Activated naive CD8-positive, alpha-beta T cell treated with anti-CD3 and anti-CD28 coated beads, Interleukin-2, amount 10 ng/mL, durations not matched to agents 7 days and 5 days (primary cell): ENCODE measurements around the gene ARF1. TPM values are rescaled to one million over a fixed set of nuclear protein-coding genes. Genes with fewer than 3 reads are reported as not detected.

Source experiments
- ATAC-seq: fragments of 150-1000 bp; cut with Tn5 transposase; one replicate; pipeline ENCODE4 v1.10.0; 2021; ENCODE audit warnings: low read depth, moderate library complexity
- POLR2A ChIA-PET: fragments of 350-600 bp; sonication (Branson Sonifier 250); formaldehyde crosslinking; loops from one replicate; lab custom pipeline; 2021; ENCODE audit warnings: antibody characterized with exemption; lab: Charles Lee
- DNase-seq: peaks from one replicate; pipeline ENCODE4 v3.0.0; 2021
- H3K27ac Mint-ChIP-seq: one replicate; pipeline ENCODE4 v1.8.0; 2022; ENCODE audit warnings: mild to moderate bottlenecking, mixed read lengths
- H3K27me3 Mint-ChIP-seq: one replicate; pipeline ENCODE4 v1.8.0; 2022; ENCODE audit warnings: mild to moderate bottlenecking, moderate library complexity, mixed read lengths
- H3K36me3 Mint-ChIP-seq: one replicate; pipeline ENCODE4 v1.8.0; 2021; ENCODE audit warnings: mild to moderate bottlenecking, mixed read lengths
- H3K4me1 Mint-ChIP-seq: one replicate; pipeline ENCODE4 v1.8.0; 2021; ENCODE audit warnings: mixed read lengths
- H3K4me3 Mint-ChIP-seq: one replicate; pipeline ENCODE4 v1.8.0; 2022; ENCODE audit warnings: mild to moderate bottlenecking, moderate library complexity, mixed read lengths
- H3K9me3 Mint-ChIP-seq: one replicate; pipeline ENCODE4 v1.8.0; 2021; ENCODE audit warnings: mixed read lengths
- total RNA-seq, 2 experiments: library from RNA; stranded (reverse); gene quantifications; one replicate each; pipeline ENCODE4 v1.2.3, GENCODE V29; 2021

ARF1 gene
- 100 to 1,000 TPM; 266 to 284 TPM for total RNA-seq

DNA sequence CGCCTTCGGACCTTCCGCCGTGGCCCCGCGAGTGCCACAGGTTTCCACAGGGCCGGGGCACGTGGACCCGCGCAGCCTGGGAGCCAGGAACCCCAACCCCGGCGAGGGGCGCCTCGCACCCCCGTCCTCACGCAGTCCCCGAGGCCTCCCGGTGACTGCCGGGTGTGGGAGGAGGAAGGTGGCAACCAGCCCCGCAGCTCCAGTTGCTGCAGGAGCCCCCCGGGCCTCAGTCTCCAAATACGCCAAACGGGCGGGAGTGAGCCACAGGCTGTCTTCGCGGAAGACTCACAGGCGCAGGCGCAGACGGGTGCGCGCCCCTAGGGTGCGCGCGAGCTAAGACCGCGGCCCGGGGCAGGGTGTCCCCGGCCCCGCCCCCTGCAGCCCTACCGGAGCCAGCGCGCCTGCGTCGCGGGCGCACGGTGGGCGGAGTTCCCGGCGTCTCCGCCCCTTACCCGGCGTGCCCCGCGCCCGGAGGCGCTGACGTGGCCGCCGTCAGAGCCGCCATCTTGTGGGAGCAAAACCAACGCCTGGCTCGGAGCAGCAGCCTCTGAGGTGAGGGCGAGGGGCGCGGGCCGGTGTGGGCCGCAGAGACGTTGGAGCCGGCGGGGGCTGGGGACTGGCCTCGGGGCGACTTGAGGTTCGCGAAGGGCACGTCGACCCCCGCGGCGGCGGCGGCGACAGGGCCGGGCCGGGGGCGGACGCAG lies at the start of gene ARF1:
Gene ARF1 (plus strand): TSS at position 495 of the 704 bp plus-strand sequence. CDS start 14,407 bp downstream, outside the sequence.
- DNase-seq (peak; percentile 100), ATAC-seq (peak; percentile 90)
- Mint-ChIP-seq H3K27ac (peak within 1 kb of the TSS; percentile 96), H3K9me3 (no peaks in the 10 kb centered on the region), H3K4me3 (peak within 1 kb of the TSS; percentile 95), H3K27me3 (no peaks in the 10 kb centered on the region), H3K4me1 (peaks cover 37% of the 10 kb centered on the region), H3K36me3 (peaks cover 18% of the 10 kb centered on the region)
- POLR2A ChIA-PET: interaction anchor here (0.9 to 2.3 kb wide), 24 partner anchors 9 to 405 kb away, joined by 3 to 12 read pairs (median 5); partner anchors contain the start of genes IBA57, MRPL55, RNF187 and TRIM11

DNA sequence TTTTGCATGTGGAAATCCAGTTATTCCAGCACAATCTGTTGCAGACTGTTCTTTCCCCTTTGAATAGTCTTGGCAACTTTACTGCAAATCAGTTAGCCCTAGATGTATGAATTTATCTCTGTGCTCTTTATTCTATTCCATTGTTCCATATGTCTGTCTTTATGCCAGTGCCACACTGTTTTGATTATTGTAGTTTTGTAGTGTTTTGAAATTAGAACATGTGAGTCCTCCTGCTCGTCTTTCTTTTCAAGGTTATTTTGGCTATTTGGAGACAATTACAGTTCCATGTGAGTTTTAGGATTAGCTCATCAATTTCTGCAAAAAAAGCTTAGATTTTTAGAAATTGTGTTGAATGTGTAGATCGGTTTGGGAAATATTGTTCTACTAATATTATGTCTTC lies 49.1 kb upstream of the ARF1 start:
- POLR2A ChIA-PET: no interaction called here
- Mint-ChIP-seq H3K4me1 (no peaks in the 10 kb centered on the region), H3K27ac (no peak overlapping the region), H3K9me3 (no peaks in the 10 kb centered on the region), H3K27me3 (peaks cover 26% of the 10 kb centered on the region), H3K36me3 (no peaks in the 10 kb centered on the region), H3K4me3 (no peak overlapping the region)
- DNase-seq (no peak), ATAC-seq (no peak)

DNA sequence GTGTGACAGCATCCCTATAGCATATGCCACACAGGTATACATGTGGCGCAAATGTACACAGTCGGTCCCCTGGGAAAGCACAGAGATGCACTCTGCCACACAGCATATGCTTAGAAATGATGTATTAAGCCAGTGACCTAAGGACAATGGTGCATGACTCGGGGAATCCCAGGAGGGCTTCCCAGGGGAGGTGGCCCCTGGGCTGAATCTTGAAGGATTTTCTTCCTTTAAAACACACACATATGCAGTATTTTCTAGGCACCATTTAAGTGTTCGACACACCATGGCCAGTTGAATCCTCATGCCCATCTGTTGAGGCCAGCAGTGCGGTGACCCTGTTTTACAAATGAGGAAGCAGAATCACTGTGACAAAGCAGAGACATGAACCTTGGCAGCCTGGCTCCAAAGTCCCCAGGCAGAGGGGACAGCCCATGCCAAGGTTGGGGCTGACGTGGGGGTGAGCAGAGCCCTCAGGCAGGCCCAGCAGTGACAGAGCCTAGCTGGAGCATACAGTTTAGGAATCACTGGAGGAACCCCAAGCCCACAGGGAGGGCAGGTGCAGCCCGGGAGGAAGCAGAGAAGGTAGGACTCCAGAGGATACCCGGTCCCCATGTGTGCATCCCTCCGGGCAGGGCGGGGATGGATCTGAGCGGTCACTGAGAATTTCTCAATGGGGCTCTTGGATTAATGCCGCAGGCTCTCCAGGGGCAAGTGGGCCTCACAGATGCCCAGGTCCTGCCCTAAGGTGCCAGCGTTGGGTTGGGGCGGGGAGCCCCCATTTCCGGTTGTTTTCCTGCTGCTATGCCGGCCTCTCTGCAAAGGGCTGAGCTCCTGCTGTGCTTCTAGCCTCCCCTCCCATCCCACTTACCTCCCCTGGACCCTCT lies 47.3 kb upstream of the ARF1 start:
- no peaks in the 10 kb centered on the region for H3K36me3 Mint-ChIP-seq
- DNase-seq: peak; percentile 20
- H3K4me3 Mint-ChIP-seq: no peak overlapping the region
- peaks cover 36% of the 10 kb centered on the region for H3K27me3 Mint-ChIP-seq
- POLR2A ChIA-PET: no interaction called here
- H3K27ac Mint-ChIP-seq: no peak overlapping the region
- ATAC-seq: no peak
- no peaks in the 10 kb centered on the region for H3K4me1 Mint-ChIP-seq
- H3K9me3 Mint-ChIP-seq: no peaks in the 10 kb centered on the region

DNA sequence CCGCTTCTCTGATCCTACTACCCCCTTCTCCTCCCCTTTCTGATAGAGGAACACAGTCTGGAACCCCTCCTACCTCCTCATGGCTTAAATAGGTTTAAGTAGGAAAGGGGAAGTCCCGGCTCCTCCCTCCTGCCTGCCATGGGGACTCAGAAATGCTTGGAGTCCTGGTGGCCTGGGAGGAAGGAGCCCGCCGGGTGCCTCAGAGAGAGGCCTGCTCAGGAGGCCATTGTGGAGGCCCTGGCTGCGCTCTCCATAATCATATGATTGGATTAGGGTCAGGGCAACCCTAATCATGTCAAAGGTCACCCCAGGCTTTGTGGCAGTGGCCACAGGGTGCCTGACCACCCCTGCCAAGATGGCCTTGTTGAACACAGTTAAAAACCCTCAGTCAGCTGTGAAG lies 46.7 kb upstream of the ARF1 start:
- Mint-ChIP-seq H3K9me3 (no peaks in the 10 kb centered on the region), H3K4me3 (no peak overlapping the region), H3K27ac (no peak overlapping the region), H3K27me3 (peaks cover 41% of the 10 kb centered on the region), H3K4me1 (no peaks in the 10 kb centered on the region), H3K36me3 (no peaks in the 10 kb centered on the region)
- DNase-seq (peak; percentile 10), ATAC-seq (no peak)
- POLR2A ChIA-PET: no interaction called here

DNA sequence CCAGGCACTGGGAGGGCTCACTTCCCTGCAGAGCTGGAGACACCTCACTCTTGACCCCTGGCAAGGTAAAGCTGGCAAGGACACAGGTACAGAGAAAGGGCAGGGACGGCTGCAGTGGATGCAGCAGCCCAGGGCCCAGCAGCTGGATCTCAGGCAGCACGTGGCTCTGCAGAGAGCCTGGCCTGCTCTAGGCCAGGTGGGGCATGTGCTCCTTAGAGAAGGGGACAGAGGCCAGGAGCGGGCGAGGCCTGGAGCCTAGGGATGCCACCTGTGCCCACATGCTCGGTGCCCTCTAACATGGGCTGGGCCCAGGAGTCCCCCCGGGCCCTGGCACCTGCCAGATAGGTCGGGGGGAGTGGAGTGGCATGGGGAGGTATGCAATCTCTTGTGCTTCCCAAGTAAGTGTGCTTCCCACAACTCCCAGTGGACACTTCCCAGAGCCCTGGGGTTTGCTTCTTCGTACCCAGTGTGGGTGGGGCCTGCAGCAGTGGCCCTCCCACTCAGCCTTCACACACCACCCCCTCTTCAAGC lies 45.7 kb upstream of the ARF1 start:
- DNase-seq: peak; percentile 17
- ATAC-seq: no peak
- peaks cover 41% of the 10 kb centered on the region for H3K27me3 Mint-ChIP-seq
- POLR2A ChIA-PET: no interaction called here
- no peak overlapping the region for H3K4me3 Mint-ChIP-seq
- H3K4me1 Mint-ChIP-seq: no peaks in the 10 kb centered on the region
- no peaks in the 10 kb centered on the region for H3K9me3 Mint-ChIP-seq
- no peaks in the 10 kb centered on the region for H3K36me3 Mint-ChIP-seq
- no peak overlapping the region for H3K27ac Mint-ChIP-seq

DNA sequence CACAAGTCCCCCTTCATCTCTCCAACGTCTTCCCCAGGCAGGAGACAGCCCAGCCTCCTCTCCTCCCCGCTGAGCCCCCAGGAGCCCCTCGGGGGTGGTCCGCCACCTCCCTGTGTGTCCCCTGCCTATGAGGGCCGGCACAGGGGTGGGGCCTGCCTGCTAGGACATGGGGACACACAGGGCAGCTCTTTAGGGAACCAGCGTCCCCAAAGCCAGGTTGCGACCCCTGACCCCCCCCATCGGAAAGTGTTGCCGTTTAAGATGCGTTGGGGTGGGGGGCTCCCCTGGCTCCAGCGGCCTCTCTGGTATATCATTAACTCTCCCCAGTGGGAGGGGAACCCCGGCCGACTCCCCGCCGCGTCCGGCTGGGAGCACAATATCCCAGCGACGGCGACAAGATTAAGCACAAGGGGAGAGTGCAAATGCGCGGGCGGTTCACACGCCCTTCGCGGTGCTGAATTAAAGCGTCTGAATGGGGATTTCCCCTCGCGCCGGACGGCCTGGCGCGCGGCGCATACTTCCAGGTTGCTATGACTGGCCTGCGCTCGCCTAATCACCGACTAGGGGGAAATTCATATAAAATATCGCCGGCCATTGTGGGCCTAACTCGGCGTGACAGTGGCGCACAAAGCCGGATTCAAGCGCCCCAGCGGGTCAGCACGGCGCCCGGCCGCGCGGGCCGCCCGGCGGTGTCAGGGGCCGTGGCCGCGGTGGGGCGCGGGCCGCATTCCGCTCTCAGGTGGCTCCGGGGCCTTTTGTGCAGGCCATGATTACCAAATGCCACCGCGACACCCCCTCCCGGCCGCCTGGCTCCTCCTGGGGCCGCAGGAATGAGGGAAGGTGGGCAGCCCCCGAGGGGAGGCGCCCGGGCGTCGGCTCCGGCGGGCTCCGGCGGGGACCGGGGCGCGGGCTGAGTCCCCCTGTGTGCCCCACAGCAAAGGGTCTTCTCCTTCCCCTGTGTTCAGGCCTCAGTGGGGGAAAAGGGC lies 44.8 kb upstream of the ARF1 start:
- Mint-ChIP-seq H3K4me3 (no peak overlapping the region), H3K27me3 (peaks cover 41% of the 10 kb centered on the region), H3K27ac (no peak overlapping the region), H3K4me1 (no peaks in the 10 kb centered on the region), H3K36me3 (no peaks in the 10 kb centered on the region), H3K9me3 (no peaks in the 10 kb centered on the region)
- POLR2A ChIA-PET: no interaction called here
- ATAC-seq (peak; percentile 70), DNase-seq (peak; percentile 38)

DNA sequence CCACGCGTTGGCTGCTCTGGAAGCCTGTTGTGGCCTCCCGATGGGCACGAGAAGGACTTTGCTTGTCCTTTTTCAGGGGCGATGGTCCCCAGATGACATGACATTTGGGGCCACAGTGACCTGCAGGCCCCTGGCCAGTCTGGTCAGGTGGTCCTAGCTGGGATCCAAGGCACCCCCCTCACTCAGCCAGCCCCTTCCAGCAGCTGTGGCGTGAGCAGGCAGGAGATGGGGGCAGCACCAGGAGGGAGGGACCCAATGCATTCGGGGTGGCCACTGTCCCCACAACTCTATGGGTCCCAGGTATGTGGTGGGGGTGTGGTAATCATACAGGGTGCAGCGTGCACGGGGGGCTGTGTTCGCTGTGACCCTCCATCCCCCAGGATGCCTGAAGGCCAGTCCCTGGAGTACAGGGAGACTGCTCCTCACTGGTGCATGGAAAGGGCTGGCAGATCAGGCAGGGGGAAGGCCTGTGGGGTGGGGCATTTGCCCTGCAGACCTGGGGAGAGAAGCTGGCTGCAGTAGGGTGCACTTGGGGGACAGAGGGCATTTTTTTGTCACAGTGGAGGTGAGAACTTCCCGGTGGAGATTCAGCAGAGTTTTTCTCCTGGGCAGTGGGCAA lies 44.0 kb upstream of the ARF1 start:
- Mint-ChIP-seq H3K27ac (no peak overlapping the region), H3K36me3 (no peaks in the 10 kb centered on the region), H3K4me3 (no peak overlapping the region), H3K27me3 (peaks cover 35% of the 10 kb centered on the region), H3K9me3 (no peaks in the 10 kb centered on the region), H3K4me1 (no peaks in the 10 kb centered on the region)
- no peak for ATAC-seq
- DNase-seq: peak; percentile 18
- POLR2A ChIA-PET: no interaction called here

DNA sequence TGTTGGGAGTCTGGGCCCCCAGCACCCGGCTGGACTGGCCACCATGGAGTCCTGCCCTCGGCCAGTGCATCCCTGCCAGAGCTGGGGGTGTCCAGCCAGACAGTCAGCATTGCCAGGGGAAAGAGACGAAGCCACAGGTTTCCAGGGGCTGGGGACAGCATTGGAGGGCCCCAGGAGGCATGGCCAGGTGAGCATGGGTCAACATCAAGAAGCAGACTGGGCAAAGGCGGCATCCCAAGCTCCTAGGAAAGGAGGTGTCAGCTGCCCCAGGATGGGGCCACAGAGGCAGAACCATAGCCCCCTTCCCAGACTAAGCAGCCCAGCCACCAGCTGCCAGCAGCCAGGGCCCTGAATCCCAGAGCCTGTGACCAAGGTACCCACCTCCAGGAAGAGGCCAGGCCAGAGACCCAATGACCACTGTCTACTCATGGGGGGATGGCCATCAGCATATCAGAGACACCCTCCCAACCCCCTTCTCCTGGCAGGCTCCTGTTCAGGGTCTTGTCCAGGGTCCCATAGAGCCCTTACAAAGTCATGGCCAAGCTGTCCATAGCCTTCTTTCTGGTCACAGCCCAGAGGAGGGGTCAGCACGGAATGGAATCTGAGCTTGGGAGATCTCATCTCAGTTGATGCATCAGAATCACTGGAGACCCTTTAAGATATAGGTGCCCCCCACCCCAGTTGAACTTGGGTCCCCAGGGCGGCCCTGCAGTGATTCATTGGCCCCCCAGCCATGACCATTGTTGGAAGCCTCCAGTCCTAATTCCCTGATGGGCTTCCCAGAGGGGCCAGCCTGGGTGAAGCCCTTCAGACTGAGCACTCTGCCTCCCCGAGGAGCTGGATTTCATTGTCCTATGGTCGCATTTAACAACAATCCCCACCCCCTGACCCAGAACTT lies 43.3 kb upstream of the ARF1 start:
- DNase-seq (peak; percentile 19), ATAC-seq (no peak)
- Mint-ChIP-seq H3K36me3 (no peaks in the 10 kb centered on the region), H3K4me3 (no peak overlapping the region), H3K4me1 (no peaks in the 10 kb centered on the region), H3K27ac (no peak overlapping the region), H3K27me3 (peaks cover 38% of the 10 kb centered on the region), H3K9me3 (no peaks in the 10 kb centered on the region)
- POLR2A ChIA-PET: no interaction called here

DNA sequence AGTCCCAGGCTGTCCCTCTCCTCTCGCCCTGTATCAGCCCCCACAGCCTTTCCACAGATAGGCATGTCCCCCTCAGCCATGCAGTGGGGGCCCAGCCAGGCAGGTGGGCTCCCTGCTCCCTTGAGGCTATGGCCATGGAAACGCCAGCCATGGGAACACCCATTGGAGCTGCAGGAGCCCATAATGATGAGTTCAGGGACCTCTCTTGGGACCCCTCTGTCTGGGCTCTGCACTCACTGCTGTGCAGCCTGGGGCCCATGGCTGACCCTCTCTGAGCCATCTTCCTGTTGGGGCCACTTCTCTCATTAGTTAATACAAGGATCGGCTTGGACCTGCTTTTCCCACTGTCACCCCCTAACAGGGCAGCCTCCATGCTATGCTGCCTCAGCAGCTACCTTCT lies 42.5 kb upstream of the ARF1 start:
- no peaks in the 10 kb centered on the region for H3K9me3 Mint-ChIP-seq
- ATAC-seq (no peak), DNase-seq (peak; percentile 20)
- no peaks in the 10 kb centered on the region for H3K36me3 Mint-ChIP-seq
- H3K27me3 Mint-ChIP-seq: peaks cover 35% of the 10 kb centered on the region
- no peak overlapping the region for H3K27ac Mint-ChIP-seq
- POLR2A ChIA-PET: no interaction called here
- no peak overlapping the region for H3K4me3 Mint-ChIP-seq
- H3K4me1 Mint-ChIP-seq: no peaks in the 10 kb centered on the region

DNA sequence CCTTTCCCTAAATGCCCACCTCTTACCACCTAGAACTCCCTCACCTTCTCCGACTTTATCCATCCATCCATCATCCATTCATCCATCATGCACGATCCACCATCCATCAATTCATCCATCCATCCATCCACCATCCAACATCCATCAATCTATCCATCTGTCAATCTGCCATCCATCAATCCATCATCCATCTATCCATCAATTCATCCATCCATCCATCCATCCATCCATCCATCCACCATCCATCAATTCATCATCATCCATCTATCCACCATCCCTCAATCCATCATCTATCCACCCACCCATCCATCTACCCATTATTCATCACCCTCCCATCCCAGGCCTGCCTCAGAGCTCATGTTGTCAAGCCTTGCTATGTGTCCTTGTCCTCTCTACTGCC lies 41.2 kb upstream of the ARF1 start:
- no peak for DNase-seq
- H3K4me1 Mint-ChIP-seq: no peaks in the 10 kb centered on the region

DNA sequence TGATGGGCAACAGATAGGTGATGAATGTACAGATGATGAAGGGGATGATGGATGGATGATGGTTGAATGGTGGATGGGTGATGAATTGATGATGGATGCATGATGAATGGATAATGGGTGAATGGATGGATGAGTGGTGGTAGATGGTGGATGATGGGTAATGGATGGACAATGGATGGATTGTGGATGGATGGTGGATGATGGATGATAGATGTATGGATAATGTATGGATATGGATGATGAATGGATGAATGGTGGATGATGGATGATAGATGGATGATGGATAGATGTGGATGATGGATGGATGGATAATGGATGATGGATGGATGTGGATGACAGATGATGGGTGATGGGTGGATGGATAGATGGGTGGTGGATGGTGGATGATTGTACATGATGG lies 40.0 kb upstream of the ARF1 start:
- H3K4me1 Mint-ChIP-seq: no peaks in the 10 kb centered on the region
- no peak for ATAC-seq

More for the DNA sequence above, 41.2 kb upstream of the ARF1 start:
- no peak overlapping the region for H3K4me3 Mint-ChIP-seq
- ATAC-seq: no peak
- POLR2A ChIA-PET: no interaction called here
- no peak overlapping the region for H3K27ac Mint-ChIP-seq
- peaks cover 32% of the 10 kb centered on the region for H3K27me3 Mint-ChIP-seq
- no peaks in the 10 kb centered on the region for H3K36me3 Mint-ChIP-seq
- H3K9me3 Mint-ChIP-seq: peaks cover 3% of the 10 kb centered on the region

More for the DNA sequence above, 40.0 kb upstream of the ARF1 start:
- POLR2A ChIA-PET: no interaction called here
- Mint-ChIP-seq H3K36me3 (no peaks in the 10 kb centered on the region), H3K27ac (no peak overlapping the region), H3K27me3 (peaks cover 23% of the 10 kb centered on the region), H3K4me3 (no peak overlapping the region), H3K9me3 (peaks cover 5% of the 10 kb centered on the region)
- DNase-seq: no peak
